K562 (cell line): ENCODE measurements around the gene B3GALT4. TPM values are rescaled to one million over a fixed set of nuclear protein-coding genes. Genes with fewer than 3 reads are reported as not detected.

ENCODE experiments used
- BCL6 ChIP-seq: fragments of 250-450 bp; sonication (Bioruptor Pico); IDR thresholded peaks from 2 replicates; pipeline ENCODE4 v1.4.0; 2020
- DPF2 ChIP-seq: fragments of 450-650 bp; IDR thresholded peaks from 2 replicates; pipeline ENCODE4 v1.6.1; 2016
- GTF2F1 ChIP-seq: IDR thresholded peaks from 2 replicates; pipeline ENCODE4 v1.6.1; 2011; ENCODE audit warnings: low read depth, low read length, improper control_type of control experiment
- HDAC3 ChIP-seq: fragments of 450-650 bp; IDR thresholded peaks from 2 replicates; pipeline ENCODE4 v1.6.1; 2018; ENCODE audit warnings: borderline replicate concordance, mild to moderate bottlenecking, moderate library complexity; ENCODE audit not compliant: partially characterized antibody
- IRF2 ChIP-seq: sonication (generic); formaldehyde crosslinking; IDR thresholded peaks from 2 replicates; pipeline ENCODE4 v1.8.1; 2022; ENCODE audit warnings: mild to moderate bottlenecking, missing genetic modification reagents
- KDM4B ChIP-seq, 2 experiments: fragments of 450-650 bp in 1 of 2; sonication (generic) in 1 of 2; IDR thresholded peaks; 2 replicates each; pipeline ENCODE4 v1.6.1; 2016 to 2017; ENCODE audit warnings: borderline replicate concordance in 2 of 2, antibody characterized with exemption in 1 of 2, low read depth in 1 of 2, mild to moderate bottlenecking in 1 of 2
- MECOM ChIP-seq: fragments of 250-450 bp; sonication (Bioruptor Pico); IDR thresholded peaks from 2 replicates; pipeline ENCODE4 v1.8.0; 2022; ENCODE audit warnings: inconsistent platforms
- PHB2 ChIP-seq: fragments of 450-650 bp; IDR thresholded peaks from 2 replicates; pipeline ENCODE4 v1.6.1; 2017; ENCODE audit warnings: low read depth
- SIN3B ChIP-seq: fragments of 450-650 bp; IDR thresholded peaks from 2 replicates; pipeline ENCODE4 v1.6.1; 2017; ENCODE audit warnings: low read depth, mild to moderate bottlenecking, moderate library complexity
- SMAD2 ChIP-seq: fragments of 150-350 bp; IDR thresholded peaks from 2 replicates; pipeline ENCODE4 v1.6.1; 2014; ENCODE audit warnings: low read depth, mild to moderate bottlenecking, low read length
- SMAD4 ChIP-seq: fragments of 250-450 bp; sonication (Bioruptor Pico); conservative IDR thresholded peaks from 2 replicates; pipeline ENCODE4 v1.8.0; 2021; ENCODE audit warnings: inconsistent platforms, mild to moderate bottlenecking, moderate library complexity
- SMARCE1 ChIP-seq: fragments of 450-650 bp; IDR thresholded peaks from 2 replicates; pipeline ENCODE4 v1.7.1; 2016; ENCODE audit warnings: mild to moderate bottlenecking
- TAL1 ChIP-seq: fragments of 450-650 bp; IDR thresholded peaks from 2 replicates; pipeline ENCODE4 v1.6.1; 2016; ENCODE audit warnings: mild to moderate bottlenecking
- ZBTB34 ChIP-seq: fragments of 250-450 bp; sonication (Bioruptor Pico); IDR thresholded peaks from 2 replicates; pipeline ENCODE4 v1.8.0; 2021; ENCODE audit warnings: mild to moderate bottlenecking, moderate library complexity
- ZNF436 ChIP-seq: fragments of 250-450, 450-650 bp; sonication (Bioruptor Pico); formaldehyde crosslinking; IDR thresholded peaks from 2 replicates; pipeline ENCODE4 v1.7.0; 2020; ENCODE audit warnings: mild to moderate bottlenecking
- ZNF507 ChIP-seq: conservative IDR thresholded peaks from 2 replicates; pipeline ENCODE4 v1.6.1; 2017; ENCODE audit warnings: missing genetic modification characterization, missing compliant biosample characterization
- ZNF551 ChIP-seq: fragments of 250-450 bp; sonication (Bioruptor Pico); IDR thresholded peaks from 2 replicates; pipeline ENCODE4 v1.5.0; 2021; ENCODE audit warnings: mild to moderate bottlenecking, moderate library complexity
- ZNF717 ChIP-seq: fragments of 250-450 bp; sonication (Bioruptor Pico); IDR thresholded peaks from 2 replicates; pipeline ENCODE4 v1.5.0; 2021
- polyA plus RNA-seq, 8 experiments: library from polyadenylated mRNA; depleted of rRNA in 4 of 8; stranded (reverse) in 5 of 8; unstranded in 3 of 8; fragments of >200 nt; fragmentation: Nextera tagmentation in 2 of 8; fragmentation: Illumina TruSeq in 1 of 8; extraction: Ambion mirVana in 2 of 8; extraction: Trizol in 1 of 8; gene quantifications; 2 replicates each; pipeline versions ENCODE4 v1.2.1 to v1.2.3, GENCODE V29; 2011 to 2014; ENCODE audit warnings: inconsistent platforms in 1 of 8, missing spikeins in 1 of 8
- total RNA-seq, 7 experiments: library from RNA; depleted of rRNA in 6 of 7; stranded (reverse); fragments of >200 nt in 6 of 7; fragmentation: Illumina TruSeq in 2 of 7; extraction: Trizol in 2 of 7; gene quantifications; 2 replicates each; pipeline versions ENCODE4 v1.2.1 to v1.2.3, GENCODE V29; 2011 to 2021; ENCODE audit warnings: low replicate concordance in 1 of 7
- TF ChIP-seq, protein P1 (sequence below): fragments of 250-450 bp; sonication (Bioruptor Pico); IDR thresholded peaks from 2 replicates; pipeline ENCODE4 v1.4.0; 2020; ENCODE audit warnings: mild to moderate bottlenecking, moderate library complexity, borderline replicate concordance

Gene B3GALT4
- total and polyA plus RNA-seq, 9 of the 15 experiments (the other 6 are each of a cell fraction or from before 2014, with no cell fraction given) = 0.11 to 1.3 (median 0.53) TPM; not detected in 1

DNA sequence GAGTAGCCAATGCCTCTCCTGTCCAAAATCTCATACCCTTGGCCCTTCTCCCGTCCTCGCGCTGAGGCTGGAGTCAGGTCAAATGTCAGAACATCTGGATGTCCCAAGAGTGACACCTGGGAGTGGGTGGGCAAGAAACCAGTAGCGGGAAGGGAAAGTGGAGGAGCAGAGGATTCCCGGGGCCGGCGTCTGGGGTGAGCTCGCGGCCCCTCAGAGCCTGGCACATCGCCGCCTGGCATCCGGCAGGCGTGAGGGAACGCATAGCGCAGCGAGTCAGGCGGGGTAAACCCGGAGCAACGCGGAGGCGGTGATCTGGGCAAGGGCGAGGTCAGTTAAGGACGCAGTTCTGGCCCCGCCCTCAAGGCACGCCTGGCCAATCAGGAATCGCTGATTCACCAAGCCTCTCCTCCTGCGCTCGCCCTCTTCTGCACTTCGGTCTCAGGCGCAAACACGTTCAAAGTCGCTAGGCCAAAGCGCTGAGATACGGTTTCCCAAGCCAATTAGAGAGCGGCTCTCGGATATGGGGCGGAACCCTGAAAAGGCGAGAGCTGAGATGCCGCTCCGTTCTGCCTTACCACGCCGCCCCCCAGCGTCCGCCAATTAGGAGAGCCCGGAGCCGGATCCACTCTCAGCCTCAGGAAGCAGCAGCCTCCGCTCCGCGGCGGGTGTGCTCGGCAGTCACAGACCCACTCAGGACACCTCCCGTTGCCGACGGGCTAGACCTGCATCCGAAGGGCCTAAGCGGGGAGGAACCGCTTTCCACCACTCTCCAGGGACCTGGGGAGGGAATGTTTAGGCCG is 27.8 kb upstream of the B3GALT4 start (continued):
- TF ChIP-seq, protein P1, sequence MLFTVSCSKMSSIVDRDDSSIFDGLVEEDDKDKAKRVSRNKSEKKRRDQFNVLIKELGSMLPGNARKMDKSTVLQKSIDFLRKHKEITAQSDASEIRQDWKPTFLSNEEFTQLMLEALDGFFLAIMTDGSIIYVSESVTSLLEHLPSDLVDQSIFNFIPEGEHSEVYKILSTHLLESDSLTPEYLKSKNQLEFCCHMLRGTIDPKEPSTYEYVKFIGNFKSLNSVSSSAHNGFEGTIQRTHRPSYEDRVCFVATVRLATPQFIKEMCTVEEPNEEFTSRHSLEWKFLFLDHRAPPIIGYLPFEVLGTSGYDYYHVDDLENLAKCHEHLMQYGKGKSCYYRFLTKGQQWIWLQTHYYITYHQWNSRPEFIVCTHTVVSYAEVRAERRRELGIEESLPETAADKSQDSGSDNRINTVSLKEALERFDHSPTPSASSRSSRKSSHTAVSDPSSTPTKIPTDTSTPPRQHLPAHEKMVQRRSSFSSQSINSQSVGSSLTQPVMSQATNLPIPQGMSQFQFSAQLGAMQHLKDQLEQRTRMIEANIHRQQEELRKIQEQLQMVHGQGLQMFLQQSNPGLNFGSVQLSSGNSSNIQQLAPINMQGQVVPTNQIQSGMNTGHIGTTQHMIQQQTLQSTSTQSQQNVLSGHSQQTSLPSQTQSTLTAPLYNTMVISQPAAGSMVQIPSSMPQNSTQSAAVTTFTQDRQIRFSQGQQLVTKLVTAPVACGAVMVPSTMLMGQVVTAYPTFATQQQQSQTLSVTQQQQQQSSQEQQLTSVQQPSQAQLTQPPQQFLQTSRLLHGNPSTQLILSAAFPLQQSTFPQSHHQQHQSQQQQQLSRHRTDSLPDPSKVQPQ (CRISPR knock-in tag) = no peak
- no peak for TF ChIP-seq ZNF551 (CRISPR knock-in tag)
- no peak for TF ChIP-seq KDM4B (IDR thresholded peaks at IDR 0.05; ENCODE audit: borderline replicate concordance in 2 of 2, low read depth in 1 of 2)
- no peak for TF ChIP-seq MECOM (CRISPR knock-in tag)
- TF ChIP-seq DPF2 = no peak; the same call in none of the 2 replicates
- no peak for TF ChIP-seq TAL1
- TF ChIP-seq SMARCE1 = peak; percentile 21; the same call in 1 of the 2 replicates
- TF ChIP-seq ZBTB34 (CRISPR knock-in tag) = no peak
- TF ChIP-seq HDAC3 = no peak
- TF ChIP-seq BCL6 (CRISPR knock-in tag) = no peak
- no peak for TF ChIP-seq SMAD2
- TF ChIP-seq IRF2 (CRISPR knock-in tag) = no peak
- TF ChIP-seq ZNF507 (tag) = no peak
- no peak for TF ChIP-seq GTF2F1
- no peak for TF ChIP-seq PHB2
- TF ChIP-seq SIN3B = no peak
- TF ChIP-seq SMAD4 (CRISPR knock-in tag) = no peak
- TF ChIP-seq ZNF436 (CRISPR knock-in tag) = no peak
- no peak for TF ChIP-seq ZNF717 (CRISPR knock-in tag)
